ENCODE measurements around the gene PHTF1.

- TF ChIP-seq EZH2 (IDR thresholded peaks at IDR 0.05; ENCODE audit: borderline replicate concordance, low read length) (no peak), CTCF (conservative IDR thresholded peaks at IDR 0.05 in 1 of 2, IDR thresholded peaks at IDR 0.05 in 1 of 2; ENCODE audit: extremely low read depth in 1 of 2, insufficient read depth in 1 of 2, low read depth in 1 of 2, low read length in 2 of 2) (no peak)
Observed at GRCh38 chr1:113721010-113721409, 38.3 kb downstream of the PHTF1 start.

All from mammary epithelial cell (primary cell).